Activated T-cell treated with anti-CD3 and anti-CD28 coated beads for 48 hours (primary cell): ENCODE measurements around the gene LIN7C.
"Not testable (repeated sequence)": the region's sequence is repeated elsewhere in the genome, so short reads cannot be mapped to it uniquely, and the experiment has no call there.

Experiments
- DNase-seq: peaks from one replicate; pipeline ENCODE4 v3.0.0-alpha.2; 2020; ENCODE audit warnings: low read depth

Gene LIN7C, protein sequence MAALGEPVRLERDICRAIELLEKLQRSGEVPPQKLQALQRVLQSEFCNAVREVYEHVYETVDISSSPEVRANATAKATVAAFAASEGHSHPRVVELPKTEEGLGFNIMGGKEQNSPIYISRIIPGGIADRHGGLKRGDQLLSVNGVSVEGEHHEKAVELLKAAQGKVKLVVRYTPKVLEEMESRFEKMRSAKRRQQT

GRCh38 chr11:27506200-27507182 lies at the start of gene LIN7C:
Gene LIN7C, minus strand, starts transcription at chr11:27506769. Its CDS starts 17 bp downstream, at chr11:27506752.
- DNase-seq: peak; percentile 90

DNA sequence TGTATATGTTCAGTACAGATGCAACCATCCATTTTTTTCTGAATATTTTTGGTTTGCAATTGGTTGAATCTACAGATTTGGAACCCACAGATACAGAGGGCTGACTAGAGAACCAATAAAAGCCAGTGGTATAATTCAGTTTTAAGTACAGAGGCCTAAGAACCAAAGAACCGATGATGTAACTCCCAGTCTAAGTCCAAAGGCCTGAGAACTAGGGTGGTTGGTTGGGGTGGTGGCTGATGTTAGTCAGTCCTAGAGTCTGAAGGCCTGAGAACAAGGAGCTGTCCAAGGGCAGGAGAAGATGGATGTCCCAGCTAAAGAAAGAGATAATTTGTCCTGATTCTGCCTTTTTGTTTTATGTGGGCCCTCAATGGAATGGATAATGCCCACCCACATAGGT lies 48.7 kb upstream of the LIN7C start:
- no peak for DNase-seq

DNA sequence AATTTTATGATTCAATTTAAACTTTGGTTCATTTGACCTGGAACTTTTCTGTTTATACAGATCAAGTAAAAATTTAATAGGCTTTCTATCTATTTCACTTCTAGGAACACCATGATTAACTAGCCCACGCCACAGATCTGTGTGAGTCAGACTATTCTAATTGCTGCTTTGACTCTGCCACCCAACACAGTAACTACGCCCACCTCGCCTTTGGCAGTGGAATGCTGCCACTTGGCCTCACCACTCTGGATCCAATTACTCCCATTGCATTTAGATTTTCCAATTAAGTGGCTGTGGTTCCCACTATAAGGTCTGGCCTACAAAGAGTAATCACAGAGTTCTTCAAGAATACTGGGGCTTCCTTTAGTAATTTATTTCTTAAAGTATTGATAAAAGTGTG lies 46.6 kb upstream of the LIN7C start:
- DNase-seq: no peak

DNA sequence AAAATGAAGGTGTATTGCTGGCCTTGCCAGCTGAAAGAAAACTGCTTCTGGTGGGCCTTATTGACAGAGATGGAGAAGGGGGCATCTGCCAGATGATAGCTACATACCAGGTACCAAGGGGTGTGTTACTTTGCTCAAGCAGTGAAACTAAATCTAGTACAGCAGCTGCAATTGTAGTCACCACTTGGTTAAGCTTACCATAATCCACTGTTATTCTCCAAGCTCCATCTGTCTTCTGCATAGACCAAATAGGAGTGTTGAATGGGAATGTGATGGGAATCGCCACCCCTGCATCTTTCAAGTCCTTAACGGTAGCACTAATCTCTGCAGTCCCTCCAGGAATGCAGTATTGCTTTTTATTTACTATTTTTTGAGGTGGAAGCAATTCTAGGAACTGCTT lies 45.8 kb upstream of the LIN7C start:
- no peak for DNase-seq

DNA sequence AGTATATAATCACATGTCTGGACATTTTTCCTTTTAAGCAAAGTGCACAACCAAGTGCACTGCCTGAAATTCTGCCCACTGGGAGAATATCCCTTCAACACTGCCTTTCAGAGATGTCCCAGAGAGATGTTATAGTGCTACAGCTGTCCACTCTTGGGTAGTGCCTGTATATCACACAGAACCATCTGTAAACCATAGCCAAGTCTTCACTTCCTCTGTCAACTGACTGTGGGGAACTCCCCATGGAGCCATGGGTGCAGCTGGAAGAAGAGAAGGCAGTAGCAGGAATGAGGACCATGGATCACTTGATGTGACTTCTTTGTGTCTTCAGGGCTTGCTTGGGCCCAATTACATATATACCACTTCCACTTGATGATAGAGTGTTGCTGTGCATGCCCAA lies 44.6 kb upstream of the LIN7C start:
- no peak for DNase-seq

GRCh38 chr11:27545946-27546345 lies 39.4 kb upstream of the LIN7C start:
- DNase-seq: no peak

GRCh38 chr11:27545035-27545434 lies 38.5 kb upstream of the LIN7C start:
- DNase-seq: no peak

DNA sequence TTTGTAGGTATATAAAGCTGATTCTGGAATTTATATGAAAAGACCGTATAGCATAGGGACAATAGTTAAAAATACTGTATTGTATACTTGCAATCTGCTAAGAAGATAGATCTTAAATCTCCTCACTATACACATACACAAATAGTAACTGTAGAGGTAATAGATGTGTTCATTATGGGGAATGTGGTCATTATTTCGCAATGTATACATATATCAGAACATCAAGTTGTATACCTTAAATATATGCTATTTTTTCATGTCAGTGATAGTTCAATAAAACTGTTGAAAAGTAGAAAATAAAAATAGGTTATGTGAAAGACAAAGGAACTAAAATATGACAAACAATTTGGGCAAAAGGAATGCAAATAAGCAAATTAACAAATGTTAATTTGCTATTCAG lies 35.2 kb upstream of the LIN7C start:
- no peak for DNase-seq

DNA sequence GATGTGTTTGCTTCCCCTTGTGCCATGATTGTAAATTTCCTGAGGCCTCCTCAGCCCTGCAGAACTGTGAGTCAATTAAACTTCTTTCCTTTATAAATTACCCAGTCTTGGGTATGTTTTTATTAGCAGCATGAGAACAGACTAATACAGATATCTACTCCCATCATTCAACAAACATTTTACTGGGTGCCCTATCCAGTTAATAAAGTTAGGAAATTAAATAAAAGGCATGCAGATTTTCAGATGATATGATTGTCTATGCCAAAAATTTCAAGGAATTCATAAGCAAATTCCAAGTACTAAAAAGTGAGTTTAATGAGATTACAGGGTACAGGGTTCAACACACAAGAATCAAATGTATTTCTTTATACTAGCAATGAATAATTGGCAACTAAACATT lies 33.5 kb upstream of the LIN7C start:
- no peak for DNase-seq

GRCh38 chr11:27535103-27535502 lies 28.5 kb upstream of the LIN7C start:
- DNase-seq: no peak

DNA sequence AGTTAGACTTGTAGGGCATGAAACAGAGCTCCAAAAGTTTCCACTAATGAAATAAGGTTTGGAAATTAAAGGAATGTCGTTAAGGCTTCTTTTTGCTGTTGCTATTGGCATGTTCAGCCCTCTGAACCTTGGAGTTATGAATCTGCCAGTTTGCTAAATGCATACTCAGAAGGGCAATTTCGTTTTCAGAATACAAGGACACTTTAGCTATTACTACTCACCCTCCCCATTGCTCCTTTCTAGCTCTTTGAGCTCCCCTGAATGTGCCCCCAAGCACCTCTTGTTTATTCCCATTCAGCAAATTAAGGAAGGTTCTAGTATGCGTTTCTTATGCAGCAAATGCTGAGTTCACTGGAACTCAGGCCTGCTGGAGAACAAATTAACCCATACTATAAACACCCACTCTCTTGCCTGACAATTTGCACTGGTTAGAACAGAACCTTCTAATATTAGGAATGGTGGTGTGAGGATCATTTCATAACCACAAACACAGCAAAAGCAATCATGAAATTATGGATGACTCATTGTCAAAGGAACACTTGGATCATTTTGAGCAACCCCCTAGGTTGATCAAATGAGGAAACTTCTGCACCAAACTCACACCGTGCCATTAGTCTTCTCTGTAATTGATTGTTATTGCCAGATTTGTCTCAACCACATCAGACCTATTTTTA lies 26.2 kb upstream of the LIN7C start:
- no peak for DNase-seq

- DNase-seq: no peak
Observed at GRCh38 chr11:27528712-27529111, 22.1 kb upstream of the LIN7C start.

- DNase-seq: no peak
Observed at GRCh38 chr11:27526535-27526934, 20.0 kb upstream of the LIN7C start.

DNA sequence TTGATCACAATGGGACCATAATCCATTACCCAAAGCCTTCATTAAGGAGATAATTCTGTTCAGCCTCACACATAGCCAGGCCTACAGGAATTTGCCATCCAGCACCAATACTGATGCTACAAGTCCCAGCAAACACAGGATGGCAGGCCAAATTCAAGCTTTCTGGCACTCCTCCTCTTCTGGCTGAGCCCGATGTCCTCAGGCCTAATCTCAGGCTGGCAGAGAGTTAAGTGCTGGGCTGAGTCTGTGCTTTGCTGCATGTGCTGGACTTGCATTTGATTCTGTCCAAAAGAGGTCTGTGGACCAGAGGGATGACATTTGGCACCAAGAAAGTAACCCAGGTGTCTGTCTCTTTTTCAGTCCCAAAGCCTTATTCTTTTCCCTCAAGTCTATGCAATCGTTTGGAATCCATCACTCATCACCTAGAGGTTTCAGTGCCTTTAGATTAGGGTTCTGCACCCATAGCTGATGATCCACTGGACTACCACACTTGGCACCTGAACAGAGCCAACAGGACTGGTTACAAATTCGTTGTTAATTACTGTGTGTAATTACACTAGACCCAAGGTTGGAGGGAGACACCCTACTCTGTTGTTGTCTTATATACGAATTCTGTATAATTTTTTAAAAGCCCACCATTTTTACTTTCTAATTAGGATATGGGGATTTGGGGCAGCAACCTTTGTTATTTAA lies 19.4 kb upstream of the LIN7C start:
- no peak for DNase-seq

DNA sequence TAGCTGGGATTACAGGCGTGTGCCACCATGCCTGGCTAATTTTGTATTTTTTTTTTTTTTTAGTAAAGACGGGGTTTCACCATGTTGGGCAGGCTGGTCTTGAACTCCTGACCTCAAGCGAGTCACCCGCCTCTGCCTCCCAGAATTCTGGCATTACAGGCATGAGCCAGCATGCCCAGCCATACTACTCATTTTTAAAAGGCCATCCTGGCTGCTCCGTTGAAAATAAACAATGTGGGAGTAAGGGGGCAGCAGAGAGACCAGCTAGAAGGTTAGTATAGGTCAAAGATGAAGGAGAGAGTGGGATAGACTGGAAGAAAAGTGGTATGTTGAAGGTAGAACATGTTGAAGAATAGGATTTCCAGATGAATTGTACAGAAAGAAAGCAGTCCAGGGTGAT lies 17.6 kb upstream of the LIN7C start:
- DNase-seq: no peak

- no peak for DNase-seq
Observed at GRCh38 chr11:27520226-27520625, 13.7 kb upstream of the LIN7C start.

DNA sequence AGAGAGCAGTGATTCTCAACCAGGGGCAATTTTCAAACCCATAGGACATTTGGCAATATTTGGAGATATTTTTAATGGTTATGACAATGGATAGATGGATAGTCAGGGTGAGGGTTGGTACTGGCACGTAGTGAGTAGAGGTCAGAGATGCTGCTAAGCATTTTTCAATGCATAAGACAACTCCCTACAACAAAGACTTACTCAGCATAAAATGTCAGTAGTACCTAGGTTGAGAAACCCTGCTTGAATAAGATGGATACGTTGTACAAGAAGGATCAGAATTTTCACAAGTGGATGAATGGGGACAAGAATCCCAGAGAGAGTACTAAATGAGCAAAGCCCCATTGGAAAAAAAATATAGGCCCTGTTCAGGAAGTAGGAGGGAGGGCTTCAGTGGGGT lies 11.9 kb upstream of the LIN7C start:
- no peak for DNase-seq

- not testable (repeated sequence) for DNase-seq
Observed at GRCh38 chr11:27517490-27517889, 10.9 kb upstream of the LIN7C start.

- no peak for DNase-seq
Observed at GRCh38 chr11:27514558-27514957, 8.0 kb upstream of the LIN7C start.

DNA sequence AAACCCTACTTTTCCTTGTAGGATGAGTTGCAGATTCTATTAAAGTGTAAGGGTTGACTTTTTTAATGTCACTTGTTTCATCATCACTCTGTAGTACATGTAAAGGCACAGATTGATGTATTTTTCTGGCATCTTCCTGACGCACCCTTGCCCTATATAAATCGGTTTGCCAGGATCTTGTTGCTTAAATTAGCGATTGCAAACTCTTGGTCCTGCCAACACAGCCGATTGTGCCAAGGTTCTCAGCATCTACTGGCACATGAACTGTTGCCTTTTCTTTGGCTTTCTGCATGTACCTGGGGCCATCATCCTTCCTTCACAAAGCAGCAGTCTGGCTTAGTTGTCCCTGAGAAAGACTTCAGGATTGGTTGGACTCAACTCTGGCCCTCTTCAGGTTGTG lies 7.5 kb upstream of the LIN7C start:
- DNase-seq: no peak

DNA sequence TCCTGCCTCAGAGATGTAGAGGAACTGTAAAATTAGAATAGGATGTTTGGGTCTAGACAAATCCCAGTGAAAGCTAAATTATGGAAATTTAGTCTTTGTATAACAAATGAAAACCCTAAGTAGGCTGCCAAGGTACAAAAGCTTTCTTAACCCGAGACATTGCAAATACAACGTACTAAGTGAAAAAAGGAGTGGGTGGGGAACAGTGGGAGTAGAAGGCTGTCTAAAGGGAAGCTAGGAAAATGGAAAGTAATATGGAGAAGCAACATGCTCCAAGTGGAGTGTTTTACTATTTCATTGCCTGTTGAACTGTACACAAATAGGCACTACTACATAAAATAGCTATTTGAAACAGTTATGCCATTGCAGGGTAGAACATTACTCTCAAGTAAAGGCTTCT lies 6.8 kb upstream of the LIN7C start:
- no peak for DNase-seq

GRCh38 chr11:27512238-27512637 lies 5.7 kb upstream of the LIN7C start:
- no peak for DNase-seq
